Measurements from ENCODE around the gene TSTD2. TPM values are rescaled to one million over a fixed set of nuclear protein-coding genes. Genes with fewer than 3 reads are reported as not detected.

Gene TSTD2
- total RNA-seq, 1 experiment from 2014 or later: 29.7 TPM

DNA sequence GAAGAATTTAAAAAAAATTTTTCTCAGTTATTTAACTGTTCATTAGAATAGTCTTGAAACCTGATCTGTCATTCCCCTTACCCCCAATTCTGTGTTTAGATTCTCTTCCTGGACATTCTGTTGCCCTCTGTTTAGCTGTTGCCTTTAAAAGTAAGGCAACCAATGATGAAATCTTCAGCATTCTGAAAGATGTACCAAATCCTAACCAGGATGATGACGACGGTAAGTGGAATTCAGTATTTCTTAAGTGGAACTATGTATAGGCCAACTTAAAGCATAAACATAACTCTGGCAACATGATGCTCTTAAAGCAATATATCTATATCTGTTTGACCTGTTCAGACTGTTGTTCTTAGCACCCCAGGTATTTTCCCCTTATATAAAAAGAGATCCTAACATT is 27.7 kb upstream of the TSTD2 start:
- no peak overlapping the region for H3K4me3 ChIP-seq (ENCODE audit: low read depth, low read length, poor library complexity, severe bottlenecking)
- intact Hi-C loops (cut with micrococcal nuclease; ENCODE audit: unreplicated experiment): no loop called here
- CTCF ChIA-PET: no interaction called here
- no TSS peak for BruUV-seq (replicated peaks)
- no peaks in the 10 kb centered on the region for H3K4me1 ChIP-seq (ENCODE audit: insufficient read depth, low read length, poor library complexity, severe bottlenecking)
- H3K27ac ChIP-seq (ENCODE audit: low read depth, low read length, poor library complexity, severe bottlenecking): no peak overlapping the region
- TF ChIP-seq EZH2 (IDR thresholded peaks at IDR 0.05; ENCODE audit: borderline replicate concordance, low read depth, low read length, poor library complexity, severe bottlenecking): no peak
- no peak for TF ChIP-seq CTCF (conservative IDR thresholded peaks at IDR 0.05; ENCODE audit: low read depth, low read length)
- H3K9me3 ChIP-seq (ENCODE audit: low read depth, low read length, poor library complexity, severe bottlenecking): no peaks in the 10 kb centered on the region
- H3K27me3 ChIP-seq (replicated peaks; ENCODE audit: insufficient read depth, low read depth, low read length, poor library complexity): no peaks in the 10 kb centered on the region
- POLR2A ChIA-PET (ENCODE audit: low non-redundant PET): no interaction called here
- H3K36me3 ChIP-seq (ENCODE audit: insufficient read depth, low read length, poor library complexity, severe bottlenecking): peaks cover 93% of the 10 kb centered on the region
- DNase-seq (ENCODE audit: low spot score): no peak

- no peak for TF ChIP-seq CTCF (conservative IDR thresholded peaks at IDR 0.05; ENCODE audit: low read depth, low read length)
- TF ChIP-seq EZH2 (IDR thresholded peaks at IDR 0.05; ENCODE audit: borderline replicate concordance, low read depth, low read length, poor library complexity, severe bottlenecking): no peak
- H3K4me1 ChIP-seq (ENCODE audit: insufficient read depth, low read length, poor library complexity, severe bottlenecking): no peaks in the 10 kb centered on the region
- no peaks in the 10 kb centered on the region for H3K9me3 ChIP-seq (ENCODE audit: low read depth, low read length, poor library complexity, severe bottlenecking)
- no peak overlapping the region for H3K27ac ChIP-seq (ENCODE audit: low read depth, low read length, poor library complexity, severe bottlenecking)
- no peak for DNase-seq (ENCODE audit: low spot score)
- H3K36me3 ChIP-seq (ENCODE audit: insufficient read depth, low read length, poor library complexity, severe bottlenecking): peaks cover 95% of the 10 kb centered on the region
- no TSS peak for BruUV-seq (replicated peaks)
- intact Hi-C loops (cut with micrococcal nuclease; ENCODE audit: unreplicated experiment): no loop called here
- no peak overlapping the region for H3K4me3 ChIP-seq (ENCODE audit: low read depth, low read length, poor library complexity, severe bottlenecking)
- ChIA-PET POLR2A (ENCODE audit: low non-redundant PET) (no interaction called here), CTCF (no interaction called here)
- H3K27me3 ChIP-seq (replicated peaks; ENCODE audit: insufficient read depth, low read depth, low read length, poor library complexity): no peaks in the 10 kb centered on the region
Measured at GRCh38 chr9:97660340-97660739, 27.2 kb upstream of the TSTD2 start.

GRCh38 chr9:97659771-97660170 is 26.6 kb upstream of the TSTD2 start:
- Histone ChIP-seq H3K4me3 (ENCODE audit: low read depth, low read length, poor library complexity, severe bottlenecking) (no peak overlapping the region), H3K9me3 (ENCODE audit: low read depth, low read length, poor library complexity, severe bottlenecking) (no peaks in the 10 kb centered on the region), H3K27ac (ENCODE audit: low read depth, low read length, poor library complexity, severe bottlenecking) (no peak overlapping the region), H3K27me3 (replicated peaks; ENCODE audit: insufficient read depth, low read depth, low read length, poor library complexity) (no peaks in the 10 kb centered on the region), H3K4me1 (ENCODE audit: insufficient read depth, low read length, poor library complexity, severe bottlenecking) (no peaks in the 10 kb centered on the region), H3K36me3 (ENCODE audit: insufficient read depth, low read length, poor library complexity, severe bottlenecking) (peaks cover 94% of the 10 kb centered on the region)
- intact Hi-C loops (cut with micrococcal nuclease; ENCODE audit: unreplicated experiment): no loop called here
- TF ChIP-seq EZH2 (IDR thresholded peaks at IDR 0.05; ENCODE audit: borderline replicate concordance, low read depth, low read length, poor library complexity, severe bottlenecking) (no peak), CTCF (conservative IDR thresholded peaks at IDR 0.05; ENCODE audit: low read depth, low read length) (no peak)
- CTCF ChIA-PET: no interaction called here
- no peak for DNase-seq (ENCODE audit: low spot score)
- no TSS peak for BruUV-seq (replicated peaks)
- POLR2A ChIA-PET (ENCODE audit: low non-redundant PET): no interaction called here

Measured in A673 (cell line).